Measurements from ENCODE around the gene EID3.
"Not testable (repeated sequence)": the region's sequence is repeated elsewhere in the genome, so short reads cannot be mapped to it uniquely, and the experiment has no call there.

Gene EID3

GRCh38 chr12:104303538-104304151 is at the start of gene EID3:
Gene EID3, plus strand, starts transcription at chr12:104303739. Its CDS starts 196 bp downstream, at chr12:104303935.
- DNase-seq (ENCODE audit: low read depth in 4 of 4, low spot score in 1 of 4): peak; percentile 58 to 87 (median 84)

- DNase-seq (ENCODE audit: low read depth in 4 of 4, low spot score in 1 of 4): no peak
Observed at GRCh38 chr12:104257913-104258472, 45.5 kb upstream of the EID3 start.

- no peak for DNase-seq (ENCODE audit: low read depth in 4 of 4, low spot score in 1 of 4)
Observed at GRCh38 chr12:104258476-104259067, 45.0 kb upstream of the EID3 start.

- DNase-seq (ENCODE audit: low read depth in 4 of 4, low spot score in 1 of 4): no peak
Observed at GRCh38 chr12:104263026-104263425, 40.5 kb upstream of the EID3 start.

GRCh38 chr12:104263580-104264358 is 39.8 kb upstream of the EID3 start:
- DNase-seq (ENCODE audit: low read depth in 4 of 4, low spot score in 1 of 4): no peak

- DNase-seq (ENCODE audit: low read depth in 4 of 4, low spot score in 1 of 4): not testable (repeated sequence)
Observed at GRCh38 chr12:104265436-104265835, 38.1 kb upstream of the EID3 start.

- no peak for DNase-seq (ENCODE audit: low read depth in 4 of 4, low spot score in 1 of 4)
Observed at GRCh38 chr12:104272938-104273337, 30.6 kb upstream of the EID3 start.

GRCh38 chr12:104273503-104273902 is 30.0 kb upstream of the EID3 start:
- no peak for DNase-seq (ENCODE audit: low read depth in 4 of 4, low spot score in 1 of 4)

- no peak for DNase-seq (ENCODE audit: low read depth in 4 of 4, low spot score in 1 of 4)
Observed at GRCh38 chr12:104274811-104275210, 28.7 kb upstream of the EID3 start.

- DNase-seq (ENCODE audit: low read depth in 4 of 4, low spot score in 1 of 4): no peak
Observed at GRCh38 chr12:104275689-104276088, 27.9 kb upstream of the EID3 start.

GRCh38 chr12:104276273-104277131 is 27.0 kb upstream of the EID3 start:
- DNase-seq (ENCODE audit: low read depth in 4 of 4, low spot score in 1 of 4): no peak

- DNase-seq (ENCODE audit: low read depth in 4 of 4, low spot score in 1 of 4): no peak
Observed at GRCh38 chr12:104279164-104279563, 24.4 kb upstream of the EID3 start.

GRCh38 chr12:104280111-104280510 is 23.4 kb upstream of the EID3 start:
- no peak for DNase-seq (ENCODE audit: low read depth in 4 of 4, low spot score in 1 of 4)

GRCh38 chr12:104280717-104281458 is 22.7 kb upstream of the EID3 start:
- no peak for DNase-seq (ENCODE audit: low read depth in 4 of 4, low spot score in 1 of 4)

- no peak for DNase-seq (ENCODE audit: low read depth in 4 of 4, low spot score in 1 of 4)
Observed at GRCh38 chr12:104281636-104282035, 21.9 kb upstream of the EID3 start.

GRCh38 chr12:104282109-104282508 is 21.4 kb upstream of the EID3 start:
- DNase-seq (ENCODE audit: low read depth in 4 of 4, low spot score in 1 of 4): no peak

- no peak for DNase-seq (ENCODE audit: low read depth in 4 of 4, low spot score in 1 of 4)
Observed at GRCh38 chr12:104285740-104286515, 17.6 kb upstream of the EID3 start.

GRCh38 chr12:104286516-104287482 is 16.7 kb upstream of the EID3 start:
- peak; percentile 72 to 83 (median 77) for DNase-seq (ENCODE audit: low read depth in 4 of 4, low spot score in 1 of 4)
